ENCODE measurements around the gene INPP5D.

GRCh38 chr2:233210843-233211547, 150.9 kb downstream of the INPP5D start:
- TF ChIP-seq POLR2AphosphoS2 (IDR thresholded peaks at IDR 0.05; ENCODE audit: low read depth, low read length) (no peak), ZBTB44 (CRISPR knock-in tag; IDR thresholded peaks at IDR 0.05) (no peak), ARHGAP35 (CRISPR knock-in tag; IDR thresholded peaks at IDR 0.05; ENCODE audit: borderline replicate concordance) (no peak), ZBTB10 (CRISPR knock-in tag; IDR thresholded peaks at IDR 0.05; ENCODE audit: borderline replicate concordance) (no peak), CTCF (CRISPR knock-in tag; IDR thresholded peaks at IDR 0.05) (no peak), MIER2 (CRISPR knock-in tag; IDR thresholded peaks at IDR 0.05) (no peak), MAX (IDR thresholded peaks at IDR 0.05) (no peak)
